HFF-Myc (cell line): Measurements from ENCODE around the gene RERG.

Source experiments
- DNase-seq: peaks from one replicate; pipeline ENCODE4 v3.0.0-alpha.2; 2011; ENCODE audit warnings: low read depth; ENCODE audit errors: extremely low read depth
- H3K4me3 ChIP-seq: replicated peaks from 2 replicates; pipeline ENCODE4 v1.5.1; 2011; ENCODE audit warnings: low read depth, mild to moderate bottlenecking, control low read depth, low read length
- TF ChIP-seq, protein P1 (sequence below): IDR thresholded peaks from 2 replicates; pipeline ENCODE4 v1.5.1; 2012; ENCODE audit warnings: mild to moderate bottlenecking, low read depth, low read length, control low read depth; ENCODE audit errors: missing control alignments

Gene RERG

DNA sequence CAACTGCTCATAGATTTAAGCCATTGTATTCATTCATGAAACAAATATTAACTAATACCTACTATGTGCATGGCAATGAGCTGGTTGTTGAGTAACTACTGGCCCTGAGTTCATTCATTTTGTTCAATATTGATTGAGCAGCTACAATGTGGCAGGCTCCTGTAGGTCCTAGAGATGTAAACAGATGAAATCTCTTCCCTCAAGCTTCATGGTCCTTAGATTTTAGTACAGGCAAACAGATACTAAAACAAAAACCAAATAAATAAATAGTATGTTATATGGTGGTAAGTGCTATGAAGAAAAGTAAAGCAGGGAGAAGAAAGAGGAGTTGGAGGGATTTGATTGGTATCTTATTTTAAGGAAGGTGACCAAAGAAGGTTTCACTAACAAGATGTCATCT, 77.8 kb downstream of the RERG start:
- DNase-seq, result no peak
- TF ChIP-seq, protein P1, sequence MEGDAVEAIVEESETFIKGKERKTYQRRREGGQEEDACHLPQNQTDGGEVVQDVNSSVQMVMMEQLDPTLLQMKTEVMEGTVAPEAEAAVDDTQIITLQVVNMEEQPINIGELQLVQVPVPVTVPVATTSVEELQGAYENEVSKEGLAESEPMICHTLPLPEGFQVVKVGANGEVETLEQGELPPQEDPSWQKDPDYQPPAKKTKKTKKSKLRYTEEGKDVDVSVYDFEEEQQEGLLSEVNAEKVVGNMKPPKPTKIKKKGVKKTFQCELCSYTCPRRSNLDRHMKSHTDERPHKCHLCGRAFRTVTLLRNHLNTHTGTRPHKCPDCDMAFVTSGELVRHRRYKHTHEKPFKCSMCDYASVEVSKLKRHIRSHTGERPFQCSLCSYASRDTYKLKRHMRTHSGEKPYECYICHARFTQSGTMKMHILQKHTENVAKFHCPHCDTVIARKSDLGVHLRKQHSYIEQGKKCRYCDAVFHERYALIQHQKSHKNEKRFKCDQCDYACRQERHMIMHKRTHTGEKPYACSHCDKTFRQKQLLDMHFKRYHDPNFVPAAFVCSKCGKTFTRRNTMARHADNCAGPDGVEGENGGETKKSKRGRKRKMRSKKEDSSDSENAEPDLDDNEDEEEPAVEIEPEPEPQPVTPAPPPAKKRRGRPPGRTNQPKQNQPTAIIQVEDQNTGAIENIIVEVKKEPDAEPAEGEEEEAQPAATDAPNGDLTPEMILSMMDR, result no peak
- H3K4me3 ChIP-seq, result no peak overlapping the region

DNA sequence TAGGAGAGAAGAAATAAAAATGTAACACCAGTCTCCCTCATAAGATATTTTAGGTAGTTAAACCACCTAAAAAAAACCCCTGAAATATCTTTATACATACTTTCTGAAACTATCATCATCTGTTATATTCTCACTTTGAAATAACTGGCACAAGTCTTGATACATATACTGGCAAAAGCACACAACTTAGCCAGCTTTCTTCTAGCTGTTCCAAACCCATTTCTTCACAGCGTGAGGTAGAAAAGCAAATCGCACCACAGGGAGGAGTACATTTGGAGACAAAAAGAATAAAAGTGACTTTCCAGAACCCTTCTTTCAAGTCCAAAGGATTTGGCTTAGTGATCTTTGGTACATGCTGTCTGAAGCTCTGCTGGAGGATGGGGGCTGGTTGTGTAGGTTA, 78.5 kb downstream of the RERG start:
- no peak for DNase-seq
- H3K4me3 ChIP-seq, result no peak overlapping the region
- TF ChIP-seq, protein P1, result no peak

GRCh38 chr12:15131431-15131830, 89.8 kb downstream of the RERG start:
- no peak overlapping the region for H3K4me3 ChIP-seq
- TF ChIP-seq, protein P1, result no peak
- DNase-seq, result peak; percentile 64

GRCh38 chr12:15130541-15130940, 90.7 kb downstream of the RERG start:
- DNase-seq, result peak; percentile 22
- no peak overlapping the region for H3K4me3 ChIP-seq
- TF ChIP-seq, protein P1, result no peak

DNA sequence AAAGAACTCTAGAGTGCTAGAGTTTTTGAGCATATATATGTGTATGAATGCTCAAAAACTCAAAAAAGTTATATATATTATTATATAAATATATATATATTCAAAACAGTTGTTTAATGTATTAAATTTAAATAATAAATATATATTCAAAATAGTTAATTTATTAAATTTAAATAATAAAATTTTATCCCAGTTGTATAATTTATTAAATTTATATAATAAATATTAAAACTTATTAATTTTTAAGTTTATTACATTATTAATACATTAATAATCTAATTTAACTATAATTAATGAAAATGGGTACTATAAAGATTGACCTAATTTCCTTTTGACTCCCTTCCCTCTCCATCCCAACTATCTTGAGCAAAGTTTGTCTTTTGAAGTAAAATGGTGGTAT, 97.8 kb downstream of the RERG start:
- no peak overlapping the region for H3K4me3 ChIP-seq
- TF ChIP-seq, protein P1, result no peak
- no peak for DNase-seq

DNA sequence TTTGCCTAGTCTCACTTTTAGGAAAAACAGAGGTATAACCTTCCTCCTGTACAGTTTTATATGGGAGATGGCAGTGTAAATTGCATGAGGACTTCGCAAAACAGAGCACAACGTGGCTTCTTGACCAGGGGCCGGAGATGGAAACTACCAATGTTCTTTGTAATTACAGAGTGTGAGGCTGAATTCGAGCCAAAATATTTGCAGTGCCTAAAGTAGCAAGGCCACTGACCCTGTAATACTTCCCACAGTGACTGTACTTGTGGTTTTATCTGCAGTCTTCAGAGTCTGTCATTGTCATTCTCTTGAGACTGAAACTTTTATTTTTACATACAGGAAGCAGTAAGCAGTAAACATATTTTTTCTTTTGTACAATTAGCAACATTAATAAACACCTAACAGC, 98.9 kb downstream of the RERG start:
- no peak overlapping the region for H3K4me3 ChIP-seq
- TF ChIP-seq, protein P1, result no peak
- DNase-seq, result no peak

DNA sequence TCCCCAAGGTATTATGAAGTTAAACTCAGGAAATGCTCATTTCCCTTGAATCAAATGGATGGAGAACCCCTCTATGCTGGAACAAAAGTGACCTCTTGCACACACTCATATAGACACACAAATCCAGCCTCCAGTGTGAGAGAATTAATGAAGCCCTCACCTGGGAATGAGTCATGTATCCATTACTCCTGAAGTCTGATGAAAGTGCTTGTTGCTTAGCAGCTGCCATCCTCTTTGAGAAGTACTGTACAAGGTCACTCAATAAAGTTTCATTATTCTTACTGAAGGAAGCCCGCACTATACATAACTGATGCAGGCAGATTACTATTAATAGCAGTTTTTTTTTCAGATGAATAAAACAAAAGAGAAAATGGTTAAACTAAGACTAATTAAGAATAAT, 102.3 kb downstream of the RERG start:
- DNase-seq, result no peak
- H3K4me3 ChIP-seq, result no peak overlapping the region
- TF ChIP-seq, protein P1, result no peak
